Inferior parietal cortex (tissue), 1 donor: ENCODE results near the gene NTS.

Experiments used
- DNase-seq: peaks from one replicate; pipeline ENCODE4 v3.0.0-alpha.2; 2016; ENCODE audit errors: extremely low spot score

Gene NTS

GRCh38 chr12:85923767-85924331, 49.8 kb downstream of the NTS start:
- peak; percentile 41 for DNase-seq

GRCh38 chr12:85927166-85927565, 53.1 kb downstream of the NTS start:
- DNase-seq, result no peak
